SK-N-SH treated with all-trans-retinoic acid at 6 μM for 48 hours (cell line): ENCODE data around the gene RBMS1.

Experiments
- ATAC-seq: fragments of 200-7000 bp; cut with Tn5 transposase; 3 replicates; pipeline ENCODE4 v1.9.1; 2020; ENCODE audit warnings: mild to moderate bottlenecking, moderate library complexity
- BACH2 ChIP-seq: fragments of 250-450 bp; sonication (Bioruptor Pico); IDR thresholded peaks from 2 replicates; pipeline ENCODE4 v1.9.0; 2021; ENCODE audit warnings: mild to moderate bottlenecking, borderline replicate concordance
- CREB5 ChIP-seq: fragments of 250-450 bp; sonication (Bioruptor Pico); IDR thresholded peaks from 2 replicates; pipeline ENCODE4 v1.5.1; 2020; ENCODE audit warnings: low read depth, mild to moderate bottlenecking, moderate library complexity
- CSDC2 ChIP-seq: fragments of 250-450 bp; sonication (Bioruptor Pico); IDR thresholded peaks from 2 replicates; pipeline ENCODE4 v1.5.0; 2020; ENCODE audit warnings: mild to moderate bottlenecking, moderate library complexity
- ESRRG ChIP-seq: fragments of 250-450 bp; sonication (Bioruptor Pico); IDR thresholded peaks from 2 replicates; pipeline ENCODE4 v1.6.1; 2021; ENCODE audit warnings: mild to moderate bottlenecking
- GLIS3 ChIP-seq: fragments of 250-450 bp; sonication (Bioruptor Pico); IDR thresholded peaks from 2 replicates; pipeline ENCODE4 v1.5.0; 2020; ENCODE audit warnings: mild to moderate bottlenecking, moderate library complexity
- ISL1 ChIP-seq: fragments of 250-450 bp; sonication (Bioruptor Pico); IDR thresholded peaks from 2 replicates; pipeline ENCODE4 v2.1.2; 2022; ENCODE audit warnings: mild to moderate bottlenecking, moderate library complexity
- OSR1 ChIP-seq: fragments of 250-450 bp; sonication (Bioruptor Pico); IDR thresholded peaks from 2 replicates; pipeline ENCODE4 v1.8.0; 2022; ENCODE audit warnings: moderate library complexity, mild to moderate bottlenecking, inconsistent platforms
- PATZ1 ChIP-seq: fragments of 250-450 bp; sonication (Bioruptor Pico); IDR thresholded peaks from 2 replicates; pipeline ENCODE4 v1.8.0; 2020; ENCODE audit warnings: mild to moderate bottlenecking, moderate library complexity, borderline replicate concordance
- POU6F1 ChIP-seq: fragments of 250-450 bp; sonication (Bioruptor Pico); IDR thresholded peaks from 2 replicates; pipeline ENCODE4 v1.8.0; 2021; ENCODE audit warnings: low read depth, mild to moderate bottlenecking, moderate library complexity, borderline replicate concordance
- PPARA ChIP-seq: fragments of 250-450 bp; sonication (Bioruptor Pico); IDR thresholded peaks from 2 replicates; pipeline ENCODE4 v1.5.0; 2020; ENCODE audit warnings: mild to moderate bottlenecking, borderline replicate concordance
- RARB ChIP-seq: fragments of 250-450 bp; sonication (Bioruptor Pico); IDR thresholded peaks from 2 replicates; pipeline ENCODE4 v1.8.0; 2021; ENCODE audit warnings: mild to moderate bottlenecking, moderate library complexity
- SNAI2 ChIP-seq: fragments of 250-450 bp; sonication (Bioruptor Pico); IDR thresholded peaks from 2 replicates; pipeline ENCODE4 v1.5.0; 2020; ENCODE audit warnings: mild to moderate bottlenecking, moderate library complexity
- TCF4 ChIP-seq: fragments of 250-450 bp; sonication (Bioruptor Pico); IDR thresholded peaks from 2 replicates; pipeline ENCODE4 v1.8.0; 2021; ENCODE audit warnings: mild to moderate bottlenecking, moderate library complexity, borderline replicate concordance
- TOX ChIP-seq: fragments of 250-450 bp; sonication (Bioruptor Pico); IDR thresholded peaks from 2 replicates; pipeline ENCODE4 v1.8.0; 2021; ENCODE audit warnings: mild to moderate bottlenecking, moderate library complexity, borderline replicate concordance
- TSHZ2 ChIP-seq: fragments of 250-450 bp; sonication (Bioruptor Pico); IDR thresholded peaks from 2 replicates; pipeline ENCODE4 v1.5.0; 2020; ENCODE audit warnings: mild to moderate bottlenecking, moderate library complexity
- ZC3H10 ChIP-seq: fragments of 250-450 bp; sonication (Bioruptor Pico); IDR thresholded peaks from 2 replicates; pipeline ENCODE4 v1.5.1; 2021; ENCODE audit warnings: mild to moderate bottlenecking, moderate library complexity
- ZFP3 ChIP-seq: fragments of 250-450 bp; sonication (Bioruptor Pico); IDR thresholded peaks from 2 replicates; pipeline ENCODE4 v1.5.0; 2020; ENCODE audit warnings: mild to moderate bottlenecking, moderate library complexity
- ZFP30 ChIP-seq: fragments of 450-650 bp; formaldehyde crosslinking; IDR thresholded peaks from 2 replicates; pipeline ENCODE4 v1.5.0; 2022; ENCODE audit warnings: mild to moderate bottlenecking, moderate library complexity
- ZNF565 ChIP-seq: fragments of 450-650 bp; formaldehyde crosslinking; conservative IDR thresholded peaks from 2 replicates; pipeline ENCODE4 v1.5.0; 2020; ENCODE audit warnings: low read depth, mild to moderate bottlenecking, moderate library complexity
- ZNF70 ChIP-seq: fragments of 450-650 bp; formaldehyde crosslinking; IDR thresholded peaks from 2 replicates; pipeline ENCODE4 v1.5.0; 2020; ENCODE audit warnings: mild to moderate bottlenecking, moderate library complexity
- ZNF8 ChIP-seq: fragments of 450-650 bp; formaldehyde crosslinking; IDR thresholded peaks from 2 replicates; pipeline ENCODE4 v1.5.0; 2020; ENCODE audit warnings: mild to moderate bottlenecking, moderate library complexity
- TF ChIP-seq, protein P1 (sequence below): fragments of 250-450 bp; sonication (Bioruptor Pico); IDR thresholded peaks from 2 replicates; pipeline ENCODE4 v1.5.1; 2021; ENCODE audit warnings: mild to moderate bottlenecking, moderate library complexity

Gene RBMS1

DNA sequence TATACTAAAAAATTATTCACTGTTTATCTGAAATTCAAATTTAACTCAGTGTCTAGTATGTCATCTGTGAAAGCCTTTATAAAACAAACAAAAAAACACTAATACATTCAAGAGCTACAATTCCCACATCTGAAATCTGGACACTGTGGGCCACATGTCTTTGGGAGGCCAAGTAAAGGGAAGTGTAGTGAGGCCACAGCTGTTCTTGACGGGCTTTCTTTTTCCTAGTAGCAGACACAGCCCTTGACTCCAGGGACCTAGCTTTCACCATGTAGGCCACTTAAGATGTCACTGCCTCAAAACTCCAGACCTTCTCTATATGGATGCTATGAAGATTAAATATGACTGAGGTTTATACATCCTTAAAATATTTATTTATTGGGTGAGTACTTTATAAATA is 91.1 kb downstream of the RBMS1 start:
- no peak for TF ChIP-seq BACH2 (CRISPR knock-in tag)
- no peak for TF ChIP-seq ISL1
- no peak for TF ChIP-seq CSDC2 (CRISPR knock-in tag)
- no peak for TF ChIP-seq ZFP3
- no peak for TF ChIP-seq ZNF70 (CRISPR knock-in tag)
- no peak for TF ChIP-seq PATZ1 (CRISPR knock-in tag)
- no peak for TF ChIP-seq TSHZ2
- no peak for TF ChIP-seq CREB5 (CRISPR knock-in tag)
- no peak for TF ChIP-seq RARB (CRISPR knock-in tag)
- TF ChIP-seq TCF4 (CRISPR knock-in tag) = no peak
- TF ChIP-seq, protein P1, sequence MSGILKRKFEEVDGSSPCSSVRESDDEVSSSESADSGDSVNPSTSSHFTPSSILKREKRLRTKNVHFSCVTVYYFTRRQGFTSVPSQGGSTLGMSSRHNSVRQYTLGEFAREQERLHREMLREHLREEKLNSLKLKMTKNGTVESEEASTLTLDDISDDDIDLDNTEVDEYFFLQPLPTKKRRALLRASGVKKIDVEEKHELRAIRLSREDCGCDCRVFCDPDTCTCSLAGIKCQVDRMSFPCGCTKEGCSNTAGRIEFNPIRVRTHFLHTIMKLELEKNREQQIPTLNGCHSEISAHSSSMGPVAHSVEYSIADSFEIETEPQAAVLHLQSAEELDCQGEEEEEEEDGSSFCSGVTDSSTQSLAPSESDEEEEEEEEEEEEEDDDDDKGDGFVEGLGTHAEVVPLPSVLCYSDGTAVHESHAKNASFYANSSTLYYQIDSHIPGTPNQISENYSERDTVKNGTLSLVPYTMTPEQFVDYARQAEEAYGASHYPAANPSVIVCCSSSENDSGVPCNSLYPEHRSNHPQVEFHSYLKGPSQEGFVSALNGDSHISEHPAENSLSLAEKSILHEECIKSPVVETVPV (CRISPR knock-in tag) = no peak
- no peak for TF ChIP-seq ZFP30 (CRISPR knock-in tag)
- no peak for TF ChIP-seq ZC3H10 (CRISPR knock-in tag)
- TF ChIP-seq ESRRG (CRISPR knock-in tag) = no peak
- no peak for TF ChIP-seq ZNF8
- TF ChIP-seq ZNF565 (CRISPR knock-in tag) = no peak
- no peak for ATAC-seq

DNA sequence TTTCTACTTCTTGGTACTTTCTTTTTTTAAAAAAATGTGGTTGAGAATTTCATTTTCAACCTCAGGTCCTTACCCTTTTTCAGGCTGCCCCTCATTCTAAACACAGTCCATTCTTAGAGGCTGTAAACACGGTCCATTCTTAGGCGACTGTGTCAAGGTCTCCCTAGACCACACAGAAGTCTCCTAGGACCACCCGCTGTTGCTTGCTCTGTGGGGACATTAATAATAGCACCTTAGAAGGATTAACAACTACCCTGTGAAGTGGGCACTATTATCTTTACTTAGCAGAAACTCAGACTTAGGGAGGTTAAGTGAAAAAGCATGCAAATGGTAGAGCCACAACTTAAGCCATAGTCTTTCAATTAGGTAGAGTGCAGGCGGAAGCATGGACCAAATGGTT is 91.7 kb downstream of the RBMS1 start:
- TF ChIP-seq POU6F1 (CRISPR knock-in tag) = no peak
- no peak for TF ChIP-seq OSR1
- no peak for TF ChIP-seq PATZ1 (CRISPR knock-in tag)
- no peak for TF ChIP-seq BACH2 (CRISPR knock-in tag)
- TF ChIP-seq CREB5 (CRISPR knock-in tag) = no peak
- no peak for TF ChIP-seq ZNF8
- TF ChIP-seq CSDC2 (CRISPR knock-in tag) = no peak
- no peak for TF ChIP-seq ZFP3
- TF ChIP-seq PPARA = no peak
- no peak for TF ChIP-seq ZNF565 (CRISPR knock-in tag)
- no peak for TF ChIP-seq TOX
- TF ChIP-seq, protein P1 (CRISPR knock-in tag) = no peak
- TF ChIP-seq ISL1 = no peak
- no peak for TF ChIP-seq ZC3H10 (CRISPR knock-in tag)
- TF ChIP-seq ZNF70 (CRISPR knock-in tag) = no peak
- TF ChIP-seq RARB (CRISPR knock-in tag) = no peak
- TF ChIP-seq GLIS3 = no peak
- TF ChIP-seq TSHZ2 = no peak
- TF ChIP-seq SNAI2 = no peak
- TF ChIP-seq TCF4 (CRISPR knock-in tag) = no peak
- no peak for ATAC-seq
